OCI-LY7 (cell line): ENCODE data around the gene SMTN. TPM values are rescaled to one million over a fixed set of nuclear protein-coding genes. Genes with fewer than 3 reads are reported as not detected.

ENCODE experiments used
- BruUV-seq: library from RNA; stranded (reverse); fragments of 400-500 nt; replicated peaks from 2 replicates; lab custom pipeline; 2021; lab: Mats Ljungman, UMichigan
- CTCF ChIA-PET: fragments of 300-600 bp; sonication (Branson Sonifier 250); formaldehyde crosslinking; loops from one replicate; lab custom pipeline; 2022; ENCODE audit warnings: antibody characterized with exemption; ENCODE audit not compliant: unreplicated experiment; lab: Charles Lee
- POLR2A ChIA-PET: fragments of 300-600 bp; sonication (Branson Sonifier 250); formaldehyde crosslinking; loops from one replicate; lab custom pipeline; 2022; ENCODE audit warnings: antibody characterized with exemption; lab: Charles Lee
- DNase-seq: peaks from one replicate; pipeline ENCODE4 v3.0.0-alpha.2; 2015; ENCODE audit warnings: low spot score
- H2AFZ ChIP-seq: fragments of 200-600 bp; sonication (generic), shearing (Covaris generic); 2 replicates; pipeline ENCODE4 v1.6.1; 2014; ENCODE audit warnings: mild to moderate bottlenecking, antibody characterized with exemption, low read length, moderate library complexity
- H3K27ac ChIP-seq: fragments of 200-600 bp; sonication (generic); 2 replicates; pipeline ENCODE4 v1.5.1; 2014; ENCODE audit warnings: mixed run types, low read depth, mild to moderate bottlenecking, moderate library complexity, low read length, inconsistent platforms; ENCODE audit not compliant: poor library complexity, severe bottlenecking
- H3K36me3 ChIP-seq: fragments of 200-600 bp; sonication (generic); 2 replicates; pipeline ENCODE4 v1.6.1; 2014; ENCODE audit warnings: mild to moderate bottlenecking, antibody characterized with exemption, low read length, moderate library complexity, mixed read lengths; ENCODE audit not compliant: insufficient read depth
- H3K4me1 ChIP-seq: fragments of 200-600 bp; sonication (generic); 2 replicates; pipeline ENCODE4 v1.5.1; 2014; ENCODE audit warnings: mild to moderate bottlenecking, low read length; ENCODE audit not compliant: insufficient read depth, poor library complexity, severe bottlenecking
- H3K4me2 ChIP-seq: fragments of 200-600 bp; sonication (generic); 2 replicates; pipeline ENCODE4 v1.6.1; 2014; ENCODE audit warnings: mild to moderate bottlenecking, low read length
- H3K4me3 ChIP-seq: fragments of 200-600 bp; sonication (generic); 2 replicates; pipeline ENCODE4 v1.5.1; 2014; ENCODE audit warnings: mild to moderate bottlenecking, low read depth, low read length; ENCODE audit not compliant: poor library complexity, severe bottlenecking
- H3K79me2 ChIP-seq: fragments of 200-600 bp; sonication (generic); 2 replicates; pipeline ENCODE4 v1.6.1; 2016; ENCODE audit warnings: low read depth, mild to moderate bottlenecking, low read length, moderate library complexity, mixed read lengths; ENCODE audit not compliant: insufficient read depth
- H3K9me2 ChIP-seq: fragments of 200-600 bp; sonication (generic); 2 replicates; pipeline ENCODE4 v1.6.1; 2016; ENCODE audit warnings: mild to moderate bottlenecking, low read length, mixed read lengths; ENCODE audit not compliant: insufficient read depth
- H3K9me3 ChIP-seq: fragments of 200-600 bp; sonication (generic); 2 replicates; pipeline ENCODE4 v1.6.1; 2014; ENCODE audit warnings: mild to moderate bottlenecking, mixed run types, low read length, mixed read lengths
- H4K20me1 ChIP-seq: fragments of 200-600 bp; sonication (generic); 2 replicates; pipeline ENCODE4 v1.6.1; 2014; ENCODE audit warnings: mild to moderate bottlenecking, antibody characterized with exemption, low read length, moderate library complexity, mixed read lengths; ENCODE audit not compliant: insufficient read depth
- CTCF ChIP-seq: fragments of 200-600 bp; sonication (generic); conservative IDR thresholded peaks from 2 replicates; pipeline ENCODE4 v1.5.1; 2014; ENCODE audit warnings: mild to moderate bottlenecking, antibody characterized with exemption, low read length, moderate library complexity, mixed read lengths
- EZH2phosphoT487 ChIP-seq: fragments of 200-600 bp; sonication (generic); IDR thresholded peaks from 2 replicates; pipeline ENCODE4 v1.6.1; 2018; ENCODE audit warnings: low read depth, borderline replicate concordance, mild to moderate bottlenecking, mixed run types, antibody characterized with exemption, low read length, moderate library complexity, mixed read lengths
- intact Hi-C: fragments of 100-400 bp; cut with micrococcal nuclease; formaldehyde crosslinking; loops from one replicate; pipeline ENCODE4 v1.10.0; 2022; ENCODE audit not compliant: unreplicated experiment
- total RNA-seq, 2 experiments: library from RNA; depleted of rRNA in 1 of 2; stranded (reverse); fragments of >200 nt in 1 of 2; shearing (Covaris generic) in 1 of 2; gene quantifications; 2 replicates each; pipeline ENCODE4 v1.2.3, GENCODE V29; 2014 to 2022

Gene SMTN
- total RNA-seq, 2 experiments from 2014 or later: 16.9 to 35.4 TPM

- Histone ChIP-seq H3K9me3 (no peaks in the 10 kb centered on the region), H3K9me2 (no peaks in the 10 kb centered on the region), H3K36me3 (no peaks in the 10 kb centered on the region), H2AFZ (no peak overlapping the region), H3K27ac (no peak overlapping the region), H3K4me3 (no peak overlapping the region), H3K4me2 (no peak overlapping the region), H4K20me1 (no peaks in the 10 kb centered on the region), H3K79me2 (no peaks in the 10 kb centered on the region), H3K4me1 (no peaks in the 10 kb centered on the region)
- TF ChIP-seq EZH2phosphoT487: no peak
- no peak for TF ChIP-seq CTCF
- ChIA-PET CTCF (no interaction called here), POLR2A (interaction anchor here (0.6 kb wide), 1 partner anchor 46 kb away, joined by 4 read pairs; no protein-coding TSS in a partner anchor)
- intact Hi-C loops: no loop called here
- no peak for DNase-seq
- no TSS peak for BruUV-seq
These were observed 38.1 kb downstream of the SMTN start for GRCh38 chr22:31119026-31119717.

GRCh38 chr22:31120230-31120629 is 39.1 kb downstream of the SMTN start:
- no peak for TF ChIP-seq CTCF
- TF ChIP-seq EZH2phosphoT487: no peak
- no peaks in the 10 kb centered on the region for H3K79me2 ChIP-seq
- intact Hi-C loops: no loop called here
- no peaks in the 10 kb centered on the region for H3K9me2 ChIP-seq
- H3K36me3 ChIP-seq: no peaks in the 10 kb centered on the region
- POLR2A ChIA-PET: interaction anchor here (0.6 to 1.0 kb wide), 2 partner anchors 12 to 432 kb away, joined by 3 to 4 read pairs; no protein-coding TSS in a partner anchor
- H3K9me3 ChIP-seq: no peaks in the 10 kb centered on the region
- H2AFZ ChIP-seq: no peak overlapping the region
- H3K4me3 ChIP-seq: no peak overlapping the region
- no TSS peak for BruUV-seq
- no peak overlapping the region for H3K27ac ChIP-seq
- no peak for DNase-seq
- H3K4me1 ChIP-seq: no peaks in the 10 kb centered on the region
- H3K4me2 ChIP-seq: no peak overlapping the region
- no peaks in the 10 kb centered on the region for H4K20me1 ChIP-seq
- CTCF ChIA-PET: no interaction called here

- Histone ChIP-seq H3K36me3 (no peaks in the 10 kb centered on the region), H4K20me1 (no peaks in the 10 kb centered on the region), H2AFZ (no peak overlapping the region), H3K4me3 (no peak overlapping the region), H3K4me1 (no peaks in the 10 kb centered on the region), H3K9me3 (no peaks in the 10 kb centered on the region), H3K9me2 (no peaks in the 10 kb centered on the region), H3K27ac (no peak overlapping the region), H3K4me2 (no peak overlapping the region), H3K79me2 (no peaks in the 10 kb centered on the region)
- no TSS peak for BruUV-seq
- ChIA-PET POLR2A (interaction anchor here (0.6 to 1.0 kb wide), 2 partner anchors 12 to 432 kb away, joined by 3 to 4 read pairs; no protein-coding TSS in a partner anchor), CTCF (no interaction called here)
- DNase-seq: no peak
- intact Hi-C loops: no loop called here
- TF ChIP-seq EZH2phosphoT487 (no peak), CTCF (no peak)
These were observed 39.5 kb downstream of the SMTN start for GRCh38 chr22:31120642-31121041.
